Type B pancreatic cell (in vitro differentiated cells): ENCODE results near the gene KBTBD4. TPM values are rescaled to one million over a fixed set of nuclear protein-coding genes. Genes with fewer than 3 reads are reported as not detected.
"Not testable (repeated sequence)": the region's sequence is repeated elsewhere in the genome, so short reads cannot be mapped to it uniquely, and the experiment has no call there.

Experiments used
- DNase-seq: peaks from one replicate; pipeline ENCODE4 v3.0.0; 2021; ENCODE audit warnings: mixed read lengths; ENCODE audit not compliant: unreplicated experiment; ENCODE audit errors: extremely low spot score
- H3K27ac Mint-ChIP-seq: 2 replicates; pipeline ENCODE4 v1.8.0; 2021; ENCODE audit warnings: mild to moderate bottlenecking, mixed read lengths
- H3K27me3 Mint-ChIP-seq: 2 replicates; pipeline ENCODE4 v1.8.0; 2021; ENCODE audit warnings: mixed read lengths
- H3K36me3 Mint-ChIP-seq: 2 replicates; pipeline ENCODE4 v1.8.0; 2021; ENCODE audit warnings: mixed read lengths
- H3K4me1 Mint-ChIP-seq: one replicate; pipeline ENCODE4 v1.8.0; 2021; ENCODE audit warnings: mixed read lengths; ENCODE audit not compliant: unreplicated experiment
- H3K4me3 Mint-ChIP-seq: 2 replicates; pipeline ENCODE4 v1.8.0; 2021; ENCODE audit warnings: mild to moderate bottlenecking, mixed read lengths
- H3K9me3 Mint-ChIP-seq: 2 replicates; pipeline ENCODE4 v1.8.0; 2021; ENCODE audit warnings: mixed read lengths
- CTCF ChIP-seq: fragments of 200-600 bp; sonication (generic); conservative IDR thresholded peaks from 2 replicates; pipeline ENCODE4 v1.5.0; 2021; ENCODE audit warnings: antibody characterized with exemption, mild to moderate bottlenecking
- total RNA-seq: library from RNA; stranded (reverse); gene quantifications from 2 replicates; pipeline ENCODE4 v1.2.1, GENCODE V29; 2021; ENCODE audit warnings: low replicate concordance

Gene KBTBD4
- total RNA-seq, 1 donor from 2014 or later = 18.0 TPM

- H3K4me3 Mint-ChIP-seq = peak within 1 kb of the TSS; percentile 88
- no peaks in the 10 kb centered on the region for H3K36me3 Mint-ChIP-seq
- TF ChIP-seq CTCF = no peak
- H3K9me3 Mint-ChIP-seq = no peaks in the 10 kb centered on the region
- peak within 1 kb of the TSS; percentile 75 for H3K27ac Mint-ChIP-seq
- peak; percentile 83 for DNase-seq
- H3K4me1 Mint-ChIP-seq = peaks cover 5% of the 10 kb centered on the region
- no peaks in the 10 kb centered on the region for H3K27me3 Mint-ChIP-seq
Measured at GRCh38 chr11:47565340-47566148, 13.2 kb downstream of the KBTBD4 start, which contains the start of gene PTPMT1. TSS of gene PTPMT1 (plus strand) at chr11:47565599. CDS start at chr11:47565623, 24 bp downstream.

- Mint-ChIP-seq H3K4me3 (peak overlapping the region; percentile 88), H3K4me1 (peaks cover 5% of the 10 kb centered on the region), H3K36me3 (no peaks in the 10 kb centered on the region)
Measured at GRCh38 chr11:47564933-47565339, 13.8 kb downstream of the KBTBD4 start.

GRCh38 chr11:47564366-47564765 is 14.4 kb downstream of the KBTBD4 start:
- H3K4me3 Mint-ChIP-seq = peak overlapping the region; percentile 51

More at GRCh38 chr11:47564933-47565339, 13.8 kb downstream of the KBTBD4 start:
- DNase-seq = no peak
- Mint-ChIP-seq H3K27ac (peak overlapping the region; percentile 29), H3K9me3 (no peaks in the 10 kb centered on the region), H3K27me3 (no peaks in the 10 kb centered on the region)
- no peak for TF ChIP-seq CTCF

GRCh38 chr11:47562393-47562792 is 16.4 kb downstream of the KBTBD4 start:
- H3K9me3 Mint-ChIP-seq, H3K27me3 Mint-ChIP-seq, H3K4me1 Mint-ChIP-seq, H3K36me3 Mint-ChIP-seq, DNase-seq, H3K4me3 Mint-ChIP-seq, H3K27ac Mint-ChIP-seq: not testable (repeated sequence)

More at GRCh38 chr11:47564366-47564765, 14.4 kb downstream of the KBTBD4 start:
- H3K4me1 Mint-ChIP-seq, H3K9me3 Mint-ChIP-seq, H3K27me3 Mint-ChIP-seq, DNase-seq, H3K27ac Mint-ChIP-seq, H3K36me3 Mint-ChIP-seq: not testable (repeated sequence)

- H3K4me1 Mint-ChIP-seq = no peaks in the 10 kb centered on the region
- H3K27ac Mint-ChIP-seq = no peak overlapping the region
- no peaks in the 10 kb centered on the region for H3K9me3 Mint-ChIP-seq
- no peaks in the 10 kb centered on the region for H3K27me3 Mint-ChIP-seq
- no peaks in the 10 kb centered on the region for H3K36me3 Mint-ChIP-seq
- DNase-seq = no peak
- TF ChIP-seq CTCF = no peak
- no peak overlapping the region for H3K4me3 Mint-ChIP-seq
Measured at GRCh38 chr11:47560426-47560825, 18.3 kb downstream of the KBTBD4 start.

- H3K27ac Mint-ChIP-seq = no peak overlapping the region
- no peaks in the 10 kb centered on the region for H3K36me3 Mint-ChIP-seq
- no peaks in the 10 kb centered on the region for H3K9me3 Mint-ChIP-seq
- no peaks in the 10 kb centered on the region for H3K4me1 Mint-ChIP-seq
- no peaks in the 10 kb centered on the region for H3K27me3 Mint-ChIP-seq
- no peak for TF ChIP-seq CTCF
- no peak for DNase-seq
- no peak overlapping the region for H3K4me3 Mint-ChIP-seq
Measured at GRCh38 chr11:47558695-47559094, 20.1 kb downstream of the KBTBD4 start.

GRCh38 chr11:47557004-47557403 is 21.8 kb downstream of the KBTBD4 start:
- not testable (repeated sequence) for DNase-seq, H3K27ac Mint-ChIP-seq, H3K27me3 Mint-ChIP-seq, H3K4me3 Mint-ChIP-seq, H3K4me1 Mint-ChIP-seq, H3K36me3 Mint-ChIP-seq, H3K9me3 Mint-ChIP-seq
